Keratinocyte (primary cell): ENCODE results near the gene TFB1M. TPM values are rescaled to one million over a fixed set of nuclear protein-coding genes. Genes with fewer than 3 reads are reported as not detected.
"Not testable (repeated sequence)": the region's sequence is repeated elsewhere in the genome, so short reads cannot be mapped to it uniquely, and the experiment has no call there.

Source experiments
- DNase-seq: peaks from one replicate; pipeline ENCODE4 v3.0.0-alpha.2; 2011; ENCODE audit warnings: low read depth, missing footprints, low spot score
- FAIRE-seq: peaks from 2 replicates; lab custom pipeline; 2011; peaks lifted over from hg19 to GRCh38; lab: Jason Lieb, UNC
- H2AFZ ChIP-seq: 2 replicates; pipeline ENCODE4 v1.6.0; 2012; ENCODE audit warnings: low read length, control low read depth, inconsistent platforms; ENCODE audit not compliant: control insufficient read depth
- H3K27ac ChIP-seq: 2 replicates; pipeline ENCODE4 v1.5.1; 2011; ENCODE audit warnings: low read length; ENCODE audit not compliant: control insufficient read depth, insufficient read depth
- H3K27me3 ChIP-seq: 3 replicates; pipeline ENCODE4 v1.6.0; 2011; ENCODE audit warnings: low read length; ENCODE audit not compliant: control insufficient read depth, insufficient read depth; ENCODE audit errors: extremely low read depth
- H3K36me3 ChIP-seq, 2 experiments: 2 replicates in 1 of 2; 3 replicates in 1 of 2; pipeline ENCODE4 v1.5.1; 2011; ENCODE audit warnings: low read length in 2 of 2, mild to moderate bottlenecking in 1 of 2; ENCODE audit not compliant: control insufficient read depth in 2 of 2, insufficient read depth in 2 of 2; ENCODE audit errors: extremely low read depth in 1 of 2
- H3K4me1 ChIP-seq: 3 replicates; pipeline ENCODE4 v1.5.1; 2011; ENCODE audit warnings: low read length; ENCODE audit not compliant: control insufficient read depth, insufficient read depth; ENCODE audit errors: extremely low read depth
- H3K4me2 ChIP-seq: 3 replicates; pipeline ENCODE4 v1.6.0; 2011; ENCODE audit warnings: low read depth, low read length; ENCODE audit not compliant: control insufficient read depth, insufficient read depth; ENCODE audit errors: extremely low read depth
- H3K4me3 ChIP-seq, 3 experiments: fragments of 200-600 bp in 1 of 3; sonication (generic) in 1 of 3; 2 replicates in 2 of 3; 3 replicates in 1 of 3; pipeline ENCODE4 v1.5.1; 2011 to 2016; ENCODE audit warnings: low read length in 3 of 3, mild to moderate bottlenecking in 3 of 3, control low read depth in 2 of 3, inconsistent platforms in 1 of 3, low read depth in 1 of 3, mixed read lengths in 1 of 3, mixed run types in 1 of 3, moderate library complexity in 1 of 3; ENCODE audit not compliant: control insufficient read depth in 2 of 3, insufficient read depth in 2 of 3; ENCODE audit errors: extremely low read depth in 1 of 3
- H3K79me2 ChIP-seq: 2 replicates; pipeline ENCODE4 v1.6.0; 2012; ENCODE audit warnings: low read length; ENCODE audit not compliant: control insufficient read depth, insufficient read depth
- H3K9ac ChIP-seq: 3 replicates; pipeline ENCODE4 v1.6.0; 2011; ENCODE audit warnings: low read length; ENCODE audit not compliant: control insufficient read depth, insufficient read depth; ENCODE audit errors: extremely low read depth
- H3K9me1 ChIP-seq: 3 replicates; pipeline ENCODE4 v1.6.0; 2011; ENCODE audit warnings: low read length; ENCODE audit not compliant: control insufficient read depth, insufficient read depth; ENCODE audit errors: extremely low read depth
- H3K9me3 ChIP-seq: 2 replicates; pipeline ENCODE4 v1.5.1; 2012; ENCODE audit warnings: low read depth, low read length; ENCODE audit not compliant: control insufficient read depth
- H4K20me1 ChIP-seq: 3 replicates; pipeline ENCODE4 v1.6.0; 2011; ENCODE audit warnings: low read length; ENCODE audit not compliant: control insufficient read depth, insufficient read depth; ENCODE audit errors: extremely low read depth
- EZH2 ChIP-seq: IDR thresholded peaks from one replicate; pipeline ENCODE4 v1.6.1; 2012; ENCODE audit warnings: inconsistent platforms, mild to moderate bottlenecking, low read length, moderate library complexity
- dilution Hi-C: fragments of 300-500 bp; cut with MboI; formaldehyde crosslinking; loops from one replicate; pipeline ENCODE4 v1.7.0; 2020; ENCODE audit warnings: low sequenced_read_pairs; ENCODE audit not compliant: extremely low pct_ligation_motif_present
- polyA plus RNA-seq, 5 experiments: library from polyadenylated mRNA; depleted of rRNA in 3 of 5; stranded (reverse) in 3 of 5; stranded (forward) in 1 of 5; unstranded in 1 of 5; fragments of >200 nt; gene quantifications; 1 replicate in 1 of 5; 2 replicates in 3 of 5; 3 replicates in 1 of 5; pipeline versions ENCODE4 v1.2.1 to v1.2.3, GENCODE V29; 2011 to 2012; ENCODE audit warnings: missing spikeins in 2 of 5, low read depth in 1 of 5, low replicate concordance in 1 of 5
- TF ChIP-seq, protein P1 (sequence below), 3 experiments: IDR thresholded peaks in 1 of 3; conservative IDR thresholded peaks in 1 of 3; optimal IDR thresholded peaks in 1 of 3; 2 replicates in 2 of 3; 3 replicates in 1 of 3; pipeline versions ENCODE3 to v1.5.1; 2011; ENCODE audit warnings: low read length in 3 of 3, mild to moderate bottlenecking in 3 of 3, moderate library complexity in 2 of 3, control low read depth in 1 of 3, inconsistent platforms in 1 of 3; ENCODE audit not compliant: insufficient read depth in 2 of 3; ENCODE audit errors: extremely low read depth in 1 of 3

TFB1M gene
- polyA plus RNA-seq, 1 donor (not counting 4 experiments of a cell fraction or from before 2014, with no cell fraction given) = 38.6 TPM

DNA sequence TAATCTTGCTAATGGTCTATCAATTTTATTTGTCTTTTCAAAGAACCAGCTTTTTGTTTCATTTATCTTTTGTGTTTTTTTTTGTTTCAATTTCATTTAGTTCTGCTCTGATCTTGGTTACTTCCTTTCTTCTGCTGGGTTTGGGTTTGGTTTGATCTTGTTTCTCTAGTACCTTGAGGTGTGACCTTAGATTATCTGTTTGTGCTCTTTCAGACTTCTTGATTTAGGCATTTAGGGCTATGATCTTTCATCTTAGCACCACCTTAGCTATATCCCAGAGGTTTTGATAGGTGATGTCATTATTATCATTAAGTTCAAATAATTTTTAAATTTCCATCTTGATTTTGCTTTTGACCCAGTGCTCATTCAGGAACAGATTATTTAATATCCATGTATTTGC, 24.0 kb upstream of the TFB1M start:
- H3K4me1 ChIP-seq, H3K4me3 ChIP-seq, H4K20me1 ChIP-seq, H3K9me1 ChIP-seq, dilution Hi-C loops, H3K27me3 ChIP-seq, DNase-seq, H3K9me3 ChIP-seq, H3K4me2 ChIP-seq, FAIRE-seq, H3K79me2 ChIP-seq, H3K36me3 ChIP-seq, H2AFZ ChIP-seq, H3K9ac ChIP-seq, H3K27ac ChIP-seq: not testable (repeated sequence)

DNA sequence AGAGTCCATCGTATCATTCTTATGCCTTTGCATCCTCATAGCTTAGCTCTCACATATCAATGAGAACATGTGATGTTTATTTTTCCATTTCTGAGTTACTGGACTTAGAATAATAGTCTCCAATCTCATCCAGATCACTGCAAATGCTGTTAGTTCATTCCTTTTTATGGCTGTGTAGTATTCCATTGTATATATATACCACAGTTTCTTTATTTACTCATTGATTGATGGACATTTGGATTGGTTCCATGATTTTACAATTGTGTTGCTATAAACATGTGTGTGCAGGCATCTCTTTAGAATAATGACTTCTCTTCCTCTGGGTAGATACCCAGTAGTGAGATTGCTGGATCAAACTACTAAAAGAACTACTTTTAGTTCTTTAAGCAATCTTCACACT, 21.0 kb upstream of the TFB1M start:
- Histone ChIP-seq H3K79me2 (no peaks in the 10 kb centered on the region), H3K9me1 (no peaks in the 10 kb centered on the region), H2AFZ (no peak overlapping the region), H3K36me3 (no peaks in the 10 kb centered on the region), H3K9ac (no peak overlapping the region), H3K27ac (no peak overlapping the region), H3K4me3 (no peak overlapping the region), H3K27me3 (no peaks in the 10 kb centered on the region), H3K9me3 (no peaks in the 10 kb centered on the region), H3K4me1 (no peaks in the 10 kb centered on the region), H4K20me1 (no peaks in the 10 kb centered on the region), H3K4me2 (no peak overlapping the region)
- dilution Hi-C loops = no loop called here
- DNase-seq = no peak
- no peak for FAIRE-seq
- TF ChIP-seq, protein P1, sequence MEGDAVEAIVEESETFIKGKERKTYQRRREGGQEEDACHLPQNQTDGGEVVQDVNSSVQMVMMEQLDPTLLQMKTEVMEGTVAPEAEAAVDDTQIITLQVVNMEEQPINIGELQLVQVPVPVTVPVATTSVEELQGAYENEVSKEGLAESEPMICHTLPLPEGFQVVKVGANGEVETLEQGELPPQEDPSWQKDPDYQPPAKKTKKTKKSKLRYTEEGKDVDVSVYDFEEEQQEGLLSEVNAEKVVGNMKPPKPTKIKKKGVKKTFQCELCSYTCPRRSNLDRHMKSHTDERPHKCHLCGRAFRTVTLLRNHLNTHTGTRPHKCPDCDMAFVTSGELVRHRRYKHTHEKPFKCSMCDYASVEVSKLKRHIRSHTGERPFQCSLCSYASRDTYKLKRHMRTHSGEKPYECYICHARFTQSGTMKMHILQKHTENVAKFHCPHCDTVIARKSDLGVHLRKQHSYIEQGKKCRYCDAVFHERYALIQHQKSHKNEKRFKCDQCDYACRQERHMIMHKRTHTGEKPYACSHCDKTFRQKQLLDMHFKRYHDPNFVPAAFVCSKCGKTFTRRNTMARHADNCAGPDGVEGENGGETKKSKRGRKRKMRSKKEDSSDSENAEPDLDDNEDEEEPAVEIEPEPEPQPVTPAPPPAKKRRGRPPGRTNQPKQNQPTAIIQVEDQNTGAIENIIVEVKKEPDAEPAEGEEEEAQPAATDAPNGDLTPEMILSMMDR (optimal IDR thresholded peaks at IDR 0.05 in 1 of 3, IDR thresholded peaks at IDR 0.05 in 1 of 3, conservative IDR thresholded peaks at IDR 0.05 in 1 of 3; ENCODE audit: extremely low read depth in 1 of 3, insufficient read depth in 2 of 3, low read length in 3 of 3) = no peak
- TF ChIP-seq EZH2 = no peak

DNA sequence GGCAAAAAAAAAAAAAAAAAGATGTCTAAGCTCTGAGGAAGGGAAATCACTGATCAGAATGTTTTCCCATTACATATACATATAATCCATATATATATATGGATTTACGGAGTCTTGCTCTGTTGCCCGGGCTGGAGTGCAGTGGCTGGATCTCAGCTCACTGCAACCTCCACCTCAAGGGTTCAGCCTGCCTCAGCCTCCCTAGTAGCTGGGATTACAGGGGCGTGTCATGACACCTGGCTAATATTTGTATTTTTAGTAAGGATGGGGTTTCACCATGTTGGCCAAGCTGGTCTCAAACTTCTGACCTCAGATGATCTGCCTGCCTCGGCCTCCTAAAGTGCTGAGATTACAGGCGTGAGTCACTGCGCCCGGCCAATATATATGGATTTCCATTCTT, 19.8 kb upstream of the TFB1M start:
- FAIRE-seq, H3K4me3 ChIP-seq, dilution Hi-C loops, H3K9ac ChIP-seq, DNase-seq, H3K79me2 ChIP-seq, H3K4me1 ChIP-seq, H3K36me3 ChIP-seq, H2AFZ ChIP-seq, H3K9me1 ChIP-seq, H3K27ac ChIP-seq, H3K4me2 ChIP-seq, H3K9me3 ChIP-seq, H3K27me3 ChIP-seq, H4K20me1 ChIP-seq: not testable (repeated sequence)
